ENCODE measurements around the gene G0S2. TPM values are rescaled to one million over a fixed set of nuclear protein-coding genes. Genes with fewer than 3 reads are reported as not detected.
A peak's percentile ranks its signal among the peaks of the same experiment; 100 is the strongest.

The G0S2 gene
- total and polyA plus RNA-seq, 9 of the 15 experiments (the other 6 are each of a cell fraction or from before 2014, with no cell fraction given): 0.18 to 65.6 (median 11.4) TPM

- TF ChIP-seq BACH1 (tag; IDR thresholded peaks at IDR 0.05) (no peak; the same call in 1 of the 2 replicates), ID3 (CRISPR knock-in tag; IDR thresholded peaks at IDR 0.05) (no peak), ID3 (tag; IDR thresholded peaks at IDR 0.05) (no peak), ZNF77 (CRISPR knock-in tag; IDR thresholded peaks at IDR 0.05) (no peak), ATF6 (CRISPR knock-in tag; IDR thresholded peaks at IDR 0.05) (no peak), FOXM1 (IDR thresholded peaks at IDR 0.05; ENCODE audit: low read depth) (no peak), FOXM1 (CRISPR knock-in tag; IDR thresholded peaks at IDR 0.05; ENCODE audit: low read depth) (no peak), MEF2D (tag; conservative IDR thresholded peaks at IDR 0.05; ENCODE audit: low read depth) (0 out of 2 replicates have a peak, but pooled peaks have one; percentile 18), NR3C1 (CRISPR knock-in tag; IDR thresholded peaks at IDR 0.05) (no peak), TFAP4 (CRISPR knock-in tag; IDR thresholded peaks at IDR 0.05; ENCODE audit: borderline replicate concordance) (no peak), SRF (CRISPR knock-in tag; IDR thresholded peaks at IDR 0.05) (no peak), ZC3H8 (IDR thresholded peaks at IDR 0.05) (no peak), JUND (IDR thresholded peaks at IDR 0.05; ENCODE audit: borderline replicate concordance, low read depth, low read length) (peak; percentile 89), JUND (tag; IDR thresholded peaks at IDR 0.05; ENCODE audit: borderline replicate concordance, low read depth, low read length) (peak; percentile 75; the same call in 1 of the 3 replicates), NFIC (IDR thresholded peaks at IDR 0.05) (no peak), TBL1XR1 (IDR thresholded peaks at IDR 0.05; ENCODE audit: low read length in 2 of 2) (no peak), RAD51 (IDR thresholded peaks at IDR 0.05; ENCODE audit: borderline replicate concordance, low read depth) (peak; percentile 96), ZKSCAN8 (CRISPR knock-in tag; IDR thresholded peaks at IDR 0.05) (no peak), ZNF277 (CRISPR knock-in tag; IDR thresholded peaks at IDR 0.05; ENCODE audit: borderline replicate concordance) (no peak), ETV6 (IDR thresholded peaks at IDR 0.05; ENCODE audit: borderline replicate concordance in 1 of 2, low read depth in 2 of 2, low read length in 1 of 2) (no peak), ETV6 (CRISPR knock-in tag; IDR thresholded peaks at IDR 0.05; ENCODE audit: borderline replicate concordance) (no peak), CHCHD3 (CRISPR knock-in tag; IDR thresholded peaks at IDR 0.05) (no peak), KLF16 (IDR thresholded peaks at IDR 0.05) (no peak), RFX1 (IDR thresholded peaks at IDR 0.05) (no peak), TCF7 (IDR thresholded peaks at IDR 0.05; ENCODE audit: borderline replicate concordance) (no peak)
These were observed 2.2 kb upstream of the G0S2 start (continued) for GRCh38 chr1:209672705-209673630.

Data from K562 (cell line).